ENCODE data around the gene TWIST2.

The TWIST2 gene

DNA sequence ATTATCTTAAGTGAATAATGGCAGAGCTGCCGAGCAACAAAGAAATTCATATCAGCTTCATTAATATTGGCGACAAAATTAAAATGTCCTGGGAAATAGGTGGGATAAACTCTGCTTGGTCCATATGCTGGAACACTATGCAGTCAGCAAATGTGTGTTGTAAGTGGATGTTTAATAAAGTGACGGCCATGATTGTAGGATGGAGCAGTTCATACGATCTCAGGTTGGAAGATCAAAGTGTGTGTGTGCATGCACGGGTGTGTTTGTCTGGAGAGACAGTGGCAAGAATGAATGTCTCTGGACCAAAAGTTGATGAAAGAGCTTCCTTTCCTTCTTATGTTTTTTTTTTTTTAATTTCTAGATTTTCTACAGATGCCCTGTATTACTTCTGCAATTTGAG lies 14.8 kb downstream of the TWIST2 start:
- DNase-seq, result no peak
- intact Hi-C loops (cut with DNase I; ENCODE audit: low total_unique reads), result no loop called here

DNA sequence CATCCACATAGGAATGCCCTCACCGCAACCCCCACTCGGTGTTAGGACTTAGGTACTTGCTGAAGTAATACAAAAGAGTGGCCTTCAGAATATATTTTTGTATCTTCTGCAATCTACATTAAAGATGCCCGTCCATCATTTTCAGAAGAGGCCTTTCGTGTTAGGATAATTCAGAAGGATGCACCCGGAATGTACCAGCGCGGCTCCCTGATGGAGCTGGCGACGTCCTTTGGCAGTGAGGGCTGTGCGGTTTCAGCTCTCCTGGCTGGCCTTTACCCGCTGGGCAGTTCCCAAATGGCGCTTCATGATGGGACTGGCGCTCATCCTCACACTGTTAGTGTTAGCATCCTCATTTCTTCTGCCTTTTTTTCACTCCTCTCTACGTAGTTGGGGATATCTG lies 15.3 kb downstream of the TWIST2 start:
- peaks cover 0 to 52% (median 46%) of the 10 kb centered on the region in 4 donors for H3K4me1 ChIP-seq
- intact Hi-C loops (cut with DNase I; ENCODE audit: low total_unique reads), result no loop called here
- peak in 1 of 2 donors; percentile 57 for DNase-seq

More for the DNA sequence above, 14.8 kb downstream of the TWIST2 start:
- no peak overlapping the region for H3K4me3 ChIP-seq
- H3K36me3 ChIP-seq, result no peaks in the 10 kb centered on the region
- no peaks in the 10 kb centered on the region for H3K9me3 ChIP-seq
- H3K4me1 ChIP-seq, result peaks cover 0 to 47% (median 41%) of the 10 kb centered on the region in 4 donors
- no peaks in the 10 kb centered on the region for H3K27me3 ChIP-seq
- TF ChIP-seq CTCF (IDR thresholded peaks at IDR 0.05), result no peak
- H3K27ac ChIP-seq, result peak overlapping the region in 1 of 2 donors; percentile 86

GRCh38 chr2:238863749-238864206 lies 15.9 kb downstream of the TWIST2 start:
- Histone ChIP-seq H3K27me3 (no peaks in the 10 kb centered on the region), H3K9me3 (no peaks in the 10 kb centered on the region), H3K36me3 (no peaks in the 10 kb centered on the region), H3K4me3 (peak overlapping the region in 1 of 2 donors; percentile 35), H3K27ac (peak overlapping the region; percentile 86), H3K4me1 (peaks cover 0 to 58% (median 51%) of the 10 kb centered on the region in 4 donors)
- DNase-seq, result peak in 1 of 2 donors; percentile 57
- no peak for TF ChIP-seq CTCF (IDR thresholded peaks at IDR 0.05)
- intact Hi-C loops (cut with DNase I; ENCODE audit: low total_unique reads), result no loop called here

More for the DNA sequence above, 15.3 kb downstream of the TWIST2 start:
- H3K36me3 ChIP-seq, result no peaks in the 10 kb centered on the region
- TF ChIP-seq CTCF (IDR thresholded peaks at IDR 0.05), result no peak
- no peaks in the 10 kb centered on the region for H3K9me3 ChIP-seq
- H3K4me3 ChIP-seq, result no peak overlapping the region
- H3K27ac ChIP-seq, result peak overlapping the region; percentile 86
- no peaks in the 10 kb centered on the region for H3K27me3 ChIP-seq

GRCh38 chr2:238864207-238865014 lies 16.5 kb downstream of the TWIST2 start:
- TF ChIP-seq CTCF (IDR thresholded peaks at IDR 0.05), result no peak
- Histone ChIP-seq H3K4me3 (peak overlapping the region; percentile 26 to 35), H3K9me3 (no peaks in the 10 kb centered on the region), H3K4me1 (peaks cover 0 to 64% (median 55%) of the 10 kb centered on the region in 4 donors), H3K27ac (peak overlapping the region; percentile 86), H3K36me3 (no peaks in the 10 kb centered on the region), H3K27me3 (no peaks in the 10 kb centered on the region)
- peak; percentile 95 to 96 for DNase-seq
- intact Hi-C loops (cut with DNase I; ENCODE audit: low total_unique reads), result no loop called here

- no peaks in the 10 kb centered on the region for H3K9me3 ChIP-seq
- H3K4me3 ChIP-seq, result peak overlapping the region in 1 of 2 donors; percentile 26
- H3K27me3 ChIP-seq, result no peaks in the 10 kb centered on the region
- H3K36me3 ChIP-seq, result no peaks in the 10 kb centered on the region
- peaks cover 0 to 67% (median 55%) of the 10 kb centered on the region in 4 donors for H3K4me1 ChIP-seq
- TF ChIP-seq CTCF (IDR thresholded peaks at IDR 0.05), result no peak
- H3K27ac ChIP-seq, result peak overlapping the region; percentile 86
- DNase-seq, result no peak
- intact Hi-C loops (cut with DNase I; ENCODE audit: low total_unique reads), result no loop called here
Measured at GRCh38 chr2:238865015-238865719, 17.3 kb downstream of the TWIST2 start.
